Stimulated activated CD8-positive, alpha-beta memory T cell treated with anti-CD3 and anti-CD28 coated beads, Interleukin-15, amount 100 ng/mL, for 1 hour (primary cell): Measurements from ENCODE around the gene SORCS2.

Experiments
- DNase-seq: peaks from one replicate; pipeline ENCODE4 v3.0.0-alpha.2; 2020; ENCODE audit warnings: low read depth

The SORCS2 gene

DNA sequence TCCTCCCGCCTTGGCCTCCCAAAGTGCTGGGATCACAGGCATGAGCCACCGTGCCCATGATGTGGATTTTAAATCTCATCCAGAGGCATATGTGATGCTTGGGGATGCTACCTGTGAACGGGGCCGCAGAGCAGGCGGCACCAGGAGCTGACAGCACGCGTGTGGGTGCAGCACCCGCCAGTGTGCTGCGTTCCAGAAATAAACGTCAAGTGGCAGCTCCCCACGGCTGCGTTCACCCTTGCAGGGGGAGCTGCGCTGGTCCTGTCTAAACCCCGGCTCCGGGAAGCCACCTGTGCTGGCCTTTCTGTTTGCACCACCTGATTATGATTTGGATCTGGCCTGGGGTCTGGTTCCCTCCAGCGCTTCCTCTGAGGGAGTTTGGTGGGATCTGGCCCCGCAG, 77.8 kb downstream of the SORCS2 start:
- DNase-seq: no peak

- no peak for DNase-seq
Observed at GRCh38 chr4:7272404-7272803, 80.1 kb downstream of the SORCS2 start.

GRCh38 chr4:7273738-7274297, 81.5 kb downstream of the SORCS2 start:
- no peak for DNase-seq

DNA sequence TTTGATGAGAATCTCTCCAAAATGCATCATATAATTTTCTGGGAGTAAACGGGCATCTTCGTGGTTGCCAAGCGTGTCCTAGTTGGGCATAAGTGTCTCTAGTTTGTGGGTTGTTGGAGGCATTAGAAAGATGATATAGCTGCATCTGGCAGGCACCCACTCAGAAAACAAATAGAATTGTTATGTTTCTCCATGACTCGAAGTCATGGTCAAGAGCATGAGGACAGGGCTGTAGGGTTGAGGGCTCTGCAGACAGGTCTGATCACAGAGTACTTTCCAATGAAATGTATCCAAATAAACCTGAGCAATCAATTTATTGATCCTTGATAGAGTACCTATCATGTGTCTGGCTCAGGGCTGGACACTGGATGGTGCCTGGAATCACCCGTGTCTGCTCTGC, 82.7 kb downstream of the SORCS2 start:
- DNase-seq: no peak

DNA sequence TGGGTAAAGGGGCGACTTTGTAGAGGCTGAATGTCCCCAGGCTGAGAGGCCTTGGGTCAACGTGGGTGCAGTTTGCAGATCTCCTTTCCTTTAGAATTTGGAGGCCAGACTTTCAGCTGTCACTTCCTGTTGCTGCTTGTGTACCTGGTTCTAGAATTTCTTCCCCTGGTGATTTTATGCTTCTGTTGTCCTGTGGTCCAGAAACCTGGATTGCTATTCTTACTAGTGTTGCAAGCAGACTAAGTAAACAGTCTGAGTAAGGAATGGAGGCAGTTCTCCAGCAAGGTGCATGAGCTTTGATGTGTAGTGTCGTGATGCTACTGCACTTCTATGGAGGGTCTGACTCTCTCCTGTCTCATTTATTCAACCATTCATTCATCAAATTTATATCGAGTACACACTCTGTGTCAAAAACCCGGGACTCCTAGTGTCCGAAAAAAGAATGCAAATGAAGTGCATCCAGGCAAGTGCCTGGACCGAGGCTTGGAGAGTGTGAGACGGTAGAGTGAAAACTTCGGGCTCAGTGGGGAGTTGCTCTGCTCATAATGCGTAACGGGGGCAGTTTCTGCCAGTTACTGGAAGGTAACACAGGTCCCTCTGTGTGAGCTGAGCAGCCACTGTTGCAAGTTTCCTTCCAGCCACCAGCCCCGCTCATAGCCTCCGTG, 83.3 kb downstream of the SORCS2 start:
- DNase-seq: no peak

GRCh38 chr4:7276515-7276914, 84.2 kb downstream of the SORCS2 start:
- DNase-seq: no peak

DNA sequence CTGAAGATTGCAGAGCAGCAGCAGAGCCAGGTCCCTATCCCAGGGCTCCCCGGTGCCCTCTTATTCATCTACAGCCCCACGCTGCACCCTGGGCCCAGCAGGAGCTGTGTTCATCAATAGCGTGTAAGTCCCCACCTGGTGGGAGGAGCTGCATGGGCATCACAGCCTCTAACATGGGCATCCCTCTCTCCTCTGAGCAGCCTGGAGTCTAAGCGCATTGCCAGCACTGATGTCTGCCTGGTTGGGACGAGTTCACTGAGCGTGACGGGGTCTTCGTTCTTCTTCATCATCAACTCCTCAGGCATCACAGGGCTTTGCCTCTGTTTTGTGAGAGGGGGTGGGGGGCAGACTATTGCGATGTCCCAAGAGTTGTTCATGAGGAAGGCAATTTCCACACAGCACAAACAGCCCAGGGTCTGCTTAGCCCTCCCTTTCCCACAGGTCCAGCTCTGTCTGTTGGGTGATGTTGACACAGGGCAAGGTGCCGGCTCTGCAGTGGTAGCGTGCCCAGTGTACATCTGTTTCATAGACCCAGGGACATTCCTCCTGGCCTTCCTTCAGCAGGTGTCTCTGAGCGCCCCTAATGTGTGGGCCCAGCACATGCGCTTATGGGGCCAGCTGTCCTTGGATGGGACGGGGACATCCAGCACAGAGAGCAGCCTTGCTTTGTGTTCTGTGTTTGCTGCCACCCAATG, 85.9 kb downstream of the SORCS2 start:
- DNase-seq: no peak

GRCh38 chr4:7278981-7279380, 86.6 kb downstream of the SORCS2 start:
- no peak for DNase-seq

DNA sequence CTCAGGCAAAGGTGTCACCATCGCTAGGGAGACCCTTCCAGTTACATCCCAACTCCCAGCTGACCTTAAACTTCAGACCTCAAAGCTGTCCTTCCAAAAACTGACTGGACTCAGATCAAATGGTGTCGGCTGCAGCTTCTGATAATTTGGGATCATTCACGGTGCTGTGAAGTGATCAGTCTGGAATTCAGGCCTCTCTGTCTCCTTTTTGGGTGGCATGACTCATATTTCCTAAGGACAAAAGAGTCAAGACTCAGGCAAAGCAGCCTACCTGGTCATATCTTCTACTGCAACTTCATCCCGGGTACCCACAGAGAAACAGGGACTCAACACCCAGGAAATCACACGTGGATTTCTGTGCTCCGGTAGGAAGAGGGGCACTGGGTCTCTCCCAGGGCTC, 87.6 kb downstream of the SORCS2 start:
- DNase-seq: no peak

DNA sequence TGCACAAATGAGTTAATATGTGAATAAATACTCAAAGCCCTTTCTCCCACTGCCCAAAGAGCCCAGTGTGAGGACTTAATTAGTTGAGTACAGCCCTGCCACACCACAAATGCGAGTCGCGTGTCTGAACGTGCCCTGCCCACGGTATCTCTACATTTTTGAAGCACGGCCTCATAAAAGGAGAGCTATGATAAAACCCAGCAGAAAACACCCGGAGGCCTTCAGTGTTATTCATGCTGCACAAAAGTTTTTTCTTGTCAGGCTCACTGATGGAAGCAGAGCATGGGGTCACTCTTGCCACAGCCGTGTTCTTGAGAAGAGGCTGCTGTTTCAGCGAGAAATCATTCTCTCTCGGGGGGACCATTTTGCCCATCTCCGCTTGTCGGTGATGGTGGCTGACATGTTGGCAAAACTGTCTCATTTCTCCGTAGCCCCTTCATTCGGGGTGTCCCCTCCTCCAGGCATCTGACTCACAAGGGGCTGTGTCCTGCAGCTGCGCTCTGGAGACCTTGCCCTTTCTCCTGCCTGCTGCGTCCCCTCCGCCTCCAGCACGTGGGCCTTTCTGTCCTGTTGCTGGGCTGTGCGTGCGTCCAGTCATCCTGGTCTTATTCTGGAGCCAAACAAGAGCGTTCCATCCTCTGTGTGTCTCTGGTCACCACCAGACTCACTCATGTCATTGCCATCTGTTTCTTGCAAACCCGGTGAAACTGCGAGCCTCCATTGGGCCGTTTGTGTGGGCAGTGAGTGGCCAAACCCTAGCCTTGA, 88.8 kb downstream of the SORCS2 start:
- no peak for DNase-seq

GRCh38 chr4:7281691-7282665, 89.6 kb downstream of the SORCS2 start:
- DNase-seq: no peak

DNA sequence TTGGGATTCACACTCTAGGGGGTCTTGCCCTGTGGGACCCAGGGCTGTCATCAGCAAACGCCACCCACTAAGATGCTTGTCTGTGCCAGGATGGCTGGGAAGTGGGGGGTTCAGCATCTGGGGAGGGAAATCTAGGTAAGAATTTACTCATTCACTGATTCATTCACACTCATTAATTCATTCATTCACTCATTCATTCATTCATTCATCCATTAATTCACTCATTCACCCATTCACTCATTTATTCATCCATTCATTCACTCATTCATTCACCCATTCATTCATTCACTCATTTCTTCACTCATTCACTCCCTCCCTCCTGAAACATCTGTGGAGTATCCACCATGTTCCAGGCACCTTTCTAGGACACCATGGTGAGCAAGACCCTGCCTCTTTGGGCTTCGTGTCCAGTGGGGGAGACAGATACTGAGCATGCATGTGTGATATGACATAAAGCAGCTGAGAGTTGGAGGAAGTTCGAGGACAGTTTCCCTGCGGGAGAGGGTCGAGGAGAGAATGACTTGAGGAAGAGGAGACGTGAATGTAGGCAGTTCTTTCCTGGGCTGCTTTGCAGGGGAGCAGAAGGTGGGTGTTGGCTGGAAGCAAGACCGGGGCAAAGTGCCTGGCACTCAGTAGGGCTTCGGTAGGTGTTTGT, 90.6 kb downstream of the SORCS2 start:
- no peak for DNase-seq

GRCh38 chr4:7285244-7286094, 93.1 kb downstream of the SORCS2 start:
- DNase-seq: no peak

DNA sequence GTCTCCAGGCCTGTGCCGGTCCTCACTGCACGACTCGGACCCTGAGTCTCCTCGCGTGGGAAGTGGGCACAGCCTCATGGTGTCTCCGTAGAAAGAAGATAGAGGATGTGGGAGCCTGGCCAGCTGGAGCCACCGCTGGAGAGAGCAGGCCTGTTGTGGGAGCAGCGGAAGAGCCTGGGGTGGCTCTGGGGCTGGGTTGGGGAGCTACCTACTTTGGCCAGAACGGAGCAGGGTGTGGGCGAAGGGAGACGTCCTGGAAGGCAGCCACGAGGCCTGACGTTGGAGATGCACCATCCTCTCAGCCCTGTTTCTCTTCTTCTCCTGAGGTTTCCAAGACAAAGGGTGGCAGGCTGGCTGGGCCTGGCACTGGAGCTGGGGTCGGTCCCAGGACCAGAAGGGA, 93.8 kb downstream of the SORCS2 start:
- DNase-seq: no peak

GRCh38 chr4:7286798-7287197, 94.5 kb downstream of the SORCS2 start:
- DNase-seq: no peak

- DNase-seq: no peak
Observed at GRCh38 chr4:7287274-7287917, 95.1 kb downstream of the SORCS2 start.

- no peak for DNase-seq
Observed at GRCh38 chr4:7287918-7288280, 95.6 kb downstream of the SORCS2 start.

- DNase-seq: no peak
Observed at GRCh38 chr4:7288751-7289523, 96.6 kb downstream of the SORCS2 start.

DNA sequence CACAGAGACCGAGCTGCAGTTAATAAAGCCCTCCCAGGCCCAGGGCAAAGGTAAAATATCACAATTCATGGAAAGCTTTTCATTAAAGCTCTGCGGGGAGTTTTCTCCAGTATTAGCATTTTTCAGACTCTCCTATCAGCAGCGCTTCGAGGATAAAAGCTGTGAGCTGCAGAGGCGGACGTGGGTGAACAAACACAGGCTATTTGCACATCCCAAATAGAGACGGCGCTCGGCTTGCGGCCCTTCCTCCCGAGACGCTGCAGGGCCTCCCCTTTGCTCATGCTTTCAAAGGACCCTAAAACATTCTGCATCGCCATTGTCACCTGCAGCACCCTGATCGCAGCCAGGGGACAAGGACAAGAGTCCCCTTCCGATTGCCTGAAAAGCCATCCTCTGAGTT, 97.3 kb downstream of the SORCS2 start:
- DNase-seq: no peak
